Neural cell (in vitro differentiated cells): ENCODE results near the gene SALL4. TPM values are rescaled to one million over a fixed set of nuclear protein-coding genes. Genes with fewer than 3 reads are reported as not detected.

ENCODE experiments used
- H2AFZ ChIP-seq: fragments of 200-600, 300-800 bp; sonication (generic), shearing (Covaris generic); 2 replicates; pipeline ENCODE4 v1.6.0; 2014; ENCODE audit warnings: low read depth, mild to moderate bottlenecking, antibody characterized with exemption, low read length, moderate library complexity
- H3F3A ChIP-seq: fragments of 200-600 bp; shearing (Covaris generic); 2 replicates; pipeline ENCODE4 v1.6.1; 2016; ENCODE audit warnings: mild to moderate bottlenecking, moderate library complexity, mixed read lengths, antibody characterized with exemption, low read length; ENCODE audit not compliant: insufficient read depth, poor library complexity, severe bottlenecking
- H3K27ac ChIP-seq: fragments of 200-600, 300-800 bp; sonication (generic), shearing (Covaris generic); 2 replicates; pipeline ENCODE4 v1.5.1; 2014; ENCODE audit warnings: mild to moderate bottlenecking, low read length, moderate library complexity
- H3K27me3 ChIP-seq: fragments of 300-800, 200-600 bp; sonication (generic), shearing (Covaris generic); 2 replicates; pipeline ENCODE4 v1.6.0; 2014; ENCODE audit warnings: mild to moderate bottlenecking, low read depth, low read length, moderate library complexity; ENCODE audit not compliant: insufficient read depth
- H3K36me3 ChIP-seq: fragments of 300-800, 200-600 bp; sonication (generic), shearing (Covaris generic); 2 replicates; pipeline ENCODE4 v1.5.1; 2014; ENCODE audit warnings: mild to moderate bottlenecking, antibody characterized with exemption, low read length, moderate library complexity; ENCODE audit not compliant: insufficient read depth
- H3K4me2 ChIP-seq: fragments of 300-800, 200-600 bp; sonication (generic), shearing (Covaris generic); 2 replicates; pipeline ENCODE4 v1.6.0; 2014; ENCODE audit warnings: mild to moderate bottlenecking, low read length
- H3K4me3 ChIP-seq: fragments of 300-800, 200-600 bp; sonication (generic), shearing (Covaris generic); 2 replicates; pipeline ENCODE4 v1.5.1; 2014; ENCODE audit warnings: mild to moderate bottlenecking, low read length, moderate library complexity
- H3K79me2 ChIP-seq: fragments of 200-600 bp; shearing (Covaris generic); replicated peaks from 2 replicates; pipeline ENCODE4 v1.6.0; 2014; ENCODE audit warnings: mild to moderate bottlenecking, low read length, moderate library complexity; ENCODE audit not compliant: insufficient read depth
- H3K9ac ChIP-seq: fragments of 300-800, 200-600 bp; sonication (generic), shearing (Covaris generic); 2 replicates; pipeline ENCODE4 v1.6.1; 2016; ENCODE audit warnings: mild to moderate bottlenecking, low read length, mixed read lengths
- H3K9me2 ChIP-seq: fragments of 200-600 bp; shearing (Covaris generic); 2 replicates; pipeline ENCODE4 v1.6.1; 2016; ENCODE audit warnings: mild to moderate bottlenecking, low read length, mixed read lengths; ENCODE audit not compliant: insufficient read depth
- H3K9me3 ChIP-seq: fragments of 200-600, 300-800 bp; sonication (generic), shearing (Covaris generic); 2 replicates; pipeline ENCODE4 v1.6.1; 2016; ENCODE audit warnings: mild to moderate bottlenecking, mixed run types, low read length, moderate library complexity, mixed read lengths
- H4K20me1 ChIP-seq: fragments of 200-600 bp; shearing (Covaris generic); 2 replicates; pipeline ENCODE4 v1.6.1; 2016; ENCODE audit warnings: mild to moderate bottlenecking, mixed run types; ENCODE audit not compliant: insufficient read depth
- EP300 ChIP-seq: fragments of 450-650 bp; conservative IDR thresholded peaks from 2 replicates; pipeline ENCODE4 v1.6.1; 2014; ENCODE audit warnings: antibody characterized with exemption, mild to moderate bottlenecking, moderate library complexity; ENCODE audit not compliant: poor library complexity, severe bottlenecking
- EZH2 ChIP-seq: fragments of 200-600, 300-800 bp; shearing (Covaris generic), sonication (generic); IDR thresholded peaks from 2 replicates; pipeline ENCODE4 v1.6.1; 2014; ENCODE audit warnings: antibody characterized with exemption, low read length, borderline replicate concordance, mild to moderate bottlenecking; ENCODE audit not compliant: insufficient read depth, poor library complexity, severe bottlenecking
- MXI1 ChIP-seq: fragments of 450-650 bp; conservative IDR thresholded peaks from 2 replicates; pipeline ENCODE4 v1.6.1; 2014; ENCODE audit warnings: antibody characterized with exemption, mild to moderate bottlenecking; ENCODE audit not compliant: poor library complexity, severe bottlenecking
- POLR2AphosphoS5 ChIP-seq: IDR thresholded peaks from 2 replicates; pipeline ENCODE4 v1.6.1; 2012
- RAD21 ChIP-seq: fragments of 450-650 bp; conservative IDR thresholded peaks from 2 replicates; pipeline ENCODE4 v1.6.1; 2014; ENCODE audit warnings: antibody characterized with exemption, mild to moderate bottlenecking, moderate library complexity
- SMC3 ChIP-seq: fragments of 450-650 bp; conservative IDR thresholded peaks from 2 replicates; pipeline ENCODE4 v1.6.1; 2014; ENCODE audit warnings: antibody characterized with exemption, mild to moderate bottlenecking, moderate library complexity; ENCODE audit not compliant: poor library complexity
- TAF1 ChIP-seq: IDR thresholded peaks from 2 replicates; pipeline ENCODE4 v1.6.1; 2012; ENCODE audit warnings: low read depth
- polyA plus RNA-seq: library from polyadenylated mRNA; depleted of rRNA; stranded (reverse); fragments of >200 nt; gene quantifications from 2 replicates; pipeline ENCODE4 v1.2.3, GENCODE V29; 2014
- TF ChIP-seq, protein P1 (sequence below): IDR thresholded peaks from 2 replicates; pipeline ENCODE4 v1.6.1; 2012; ENCODE audit warnings: borderline replicate concordance
- TF ChIP-seq, protein P2 (sequence below): fragments of 450-650 bp; IDR thresholded peaks from 2 replicates; pipeline ENCODE4 v1.5.1; 2014; ENCODE audit warnings: antibody characterized with exemption, mild to moderate bottlenecking, moderate library complexity; ENCODE audit not compliant: poor library complexity, severe bottlenecking

The SALL4 gene
- polyA plus RNA-seq, 1 donor from 2014 or later = 1.4 TPM

DNA sequence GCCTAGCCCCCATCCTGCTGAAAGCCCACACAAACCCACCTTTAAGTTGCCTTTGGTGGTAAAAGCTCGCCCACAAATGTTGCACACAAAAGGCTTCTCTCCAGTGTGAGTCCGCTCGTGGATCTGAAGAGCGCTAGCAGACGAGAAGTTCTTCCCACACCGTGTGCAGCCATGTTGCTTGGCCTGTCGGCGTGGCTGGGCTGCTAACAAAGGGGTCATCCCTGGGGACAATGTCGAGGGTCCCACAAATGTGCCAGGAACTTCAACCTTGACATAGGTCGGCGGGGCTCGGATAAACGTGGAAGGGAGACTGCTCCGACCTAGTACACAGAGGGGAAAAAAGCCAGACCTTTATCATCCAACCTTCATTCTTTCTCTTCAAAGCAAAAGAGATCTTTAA is 13.5 kb downstream of the SALL4 start:
- no peaks in the 10 kb centered on the region for H3K36me3 ChIP-seq
- no peak overlapping the region for H2AFZ ChIP-seq
- H3K79me2 ChIP-seq = peaks cover 16% of the 10 kb centered on the region
- H4K20me1 ChIP-seq = no peaks in the 10 kb centered on the region
- H3F3A ChIP-seq = no peaks in the 10 kb centered on the region
- H3K9me2 ChIP-seq = no peaks in the 10 kb centered on the region
- no peaks in the 10 kb centered on the region for H3K9me3 ChIP-seq
- TF ChIP-seq TAF1 (no peak), EP300 (no peak), MXI1 (no peak), RAD21 (no peak), SMC3 (no peak), EZH2 (no peak), POLR2AphosphoS5 (no peak)
- TF ChIP-seq, protein P1, sequence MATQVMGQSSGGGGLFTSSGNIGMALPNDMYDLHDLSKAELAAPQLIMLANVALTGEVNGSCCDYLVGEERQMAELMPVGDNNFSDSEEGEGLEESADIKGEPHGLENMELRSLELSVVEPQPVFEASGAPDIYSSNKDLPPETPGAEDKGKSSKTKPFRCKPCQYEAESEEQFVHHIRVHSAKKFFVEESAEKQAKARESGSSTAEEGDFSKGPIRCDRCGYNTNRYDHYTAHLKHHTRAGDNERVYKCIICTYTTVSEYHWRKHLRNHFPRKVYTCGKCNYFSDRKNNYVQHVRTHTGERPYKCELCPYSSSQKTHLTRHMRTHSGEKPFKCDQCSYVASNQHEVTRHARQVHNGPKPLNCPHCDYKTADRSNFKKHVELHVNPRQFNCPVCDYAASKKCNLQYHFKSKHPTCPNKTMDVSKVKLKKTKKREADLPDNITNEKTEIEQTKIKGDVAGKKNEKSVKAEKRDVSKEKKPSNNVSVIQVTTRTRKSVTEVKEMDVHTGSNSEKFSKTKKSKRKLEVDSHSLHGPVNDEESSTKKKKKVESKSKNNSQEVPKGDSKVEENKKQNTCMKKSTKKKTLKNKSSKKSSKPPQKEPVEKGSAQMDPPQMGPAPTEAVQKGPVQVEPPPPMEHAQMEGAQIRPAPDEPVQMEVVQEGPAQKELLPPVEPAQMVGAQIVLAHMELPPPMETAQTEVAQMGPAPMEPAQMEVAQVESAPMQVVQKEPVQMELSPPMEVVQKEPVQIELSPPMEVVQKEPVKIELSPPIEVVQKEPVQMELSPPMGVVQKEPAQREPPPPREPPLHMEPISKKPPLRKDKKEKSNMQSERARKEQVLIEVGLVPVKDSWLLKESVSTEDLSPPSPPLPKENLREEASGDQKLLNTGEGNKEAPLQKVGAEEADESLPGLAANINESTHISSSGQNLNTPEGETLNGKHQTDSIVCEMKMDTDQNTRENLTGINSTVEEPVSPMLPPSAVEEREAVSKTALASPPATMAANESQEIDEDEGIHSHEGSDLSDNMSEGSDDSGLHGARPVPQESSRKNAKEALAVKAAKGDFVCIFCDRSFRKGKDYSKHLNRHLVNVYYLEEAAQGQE = no peak
- TF ChIP-seq, protein P2, sequence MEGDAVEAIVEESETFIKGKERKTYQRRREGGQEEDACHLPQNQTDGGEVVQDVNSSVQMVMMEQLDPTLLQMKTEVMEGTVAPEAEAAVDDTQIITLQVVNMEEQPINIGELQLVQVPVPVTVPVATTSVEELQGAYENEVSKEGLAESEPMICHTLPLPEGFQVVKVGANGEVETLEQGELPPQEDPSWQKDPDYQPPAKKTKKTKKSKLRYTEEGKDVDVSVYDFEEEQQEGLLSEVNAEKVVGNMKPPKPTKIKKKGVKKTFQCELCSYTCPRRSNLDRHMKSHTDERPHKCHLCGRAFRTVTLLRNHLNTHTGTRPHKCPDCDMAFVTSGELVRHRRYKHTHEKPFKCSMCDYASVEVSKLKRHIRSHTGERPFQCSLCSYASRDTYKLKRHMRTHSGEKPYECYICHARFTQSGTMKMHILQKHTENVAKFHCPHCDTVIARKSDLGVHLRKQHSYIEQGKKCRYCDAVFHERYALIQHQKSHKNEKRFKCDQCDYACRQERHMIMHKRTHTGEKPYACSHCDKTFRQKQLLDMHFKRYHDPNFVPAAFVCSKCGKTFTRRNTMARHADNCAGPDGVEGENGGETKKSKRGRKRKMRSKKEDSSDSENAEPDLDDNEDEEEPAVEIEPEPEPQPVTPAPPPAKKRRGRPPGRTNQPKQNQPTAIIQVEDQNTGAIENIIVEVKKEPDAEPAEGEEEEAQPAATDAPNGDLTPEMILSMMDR = no peak
- no peak overlapping the region for H3K4me3 ChIP-seq
- no peaks in the 10 kb centered on the region for H3K27me3 ChIP-seq
- no peak overlapping the region for H3K9ac ChIP-seq
- no peak overlapping the region for H3K27ac ChIP-seq
- no peak overlapping the region for H3K4me2 ChIP-seq

DNA sequence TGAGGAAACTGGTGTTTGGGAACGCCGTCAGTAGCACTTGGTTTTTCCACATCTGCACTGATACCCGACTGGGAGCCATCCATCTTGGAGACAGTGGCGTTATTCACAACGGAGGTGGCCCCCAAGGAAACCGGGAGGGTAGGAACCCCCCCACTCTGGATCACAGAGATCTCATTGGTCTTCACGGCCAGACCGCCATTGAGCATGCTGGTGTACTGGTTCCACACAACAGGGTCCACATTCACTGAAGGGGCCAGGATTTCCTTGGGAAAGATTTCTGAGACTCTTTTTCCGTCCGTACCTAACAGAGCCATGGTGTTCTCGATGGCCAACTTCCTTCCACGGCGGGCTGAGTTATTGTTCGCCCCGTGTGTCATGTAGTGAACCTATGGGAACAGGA is 18.0 kb downstream of the SALL4 start:
- H3K79me2 ChIP-seq = no peaks in the 10 kb centered on the region

More for the DNA sequence above, 18.0 kb downstream of the SALL4 start:
- Histone ChIP-seq H3K36me3 (no peaks in the 10 kb centered on the region), H3K4me2 (no peak overlapping the region), H4K20me1 (no peaks in the 10 kb centered on the region), H3K27ac (no peak overlapping the region), H3K9ac (no peak overlapping the region), H3K27me3 (no peaks in the 10 kb centered on the region), H3K4me3 (no peak overlapping the region), H3F3A (no peaks in the 10 kb centered on the region), H2AFZ (no peak overlapping the region), H3K9me2 (no peaks in the 10 kb centered on the region), H3K9me3 (no peaks in the 10 kb centered on the region)
- TF ChIP-seq, protein P1 = no peak
- TF ChIP-seq, protein P2 = no peak
- TF ChIP-seq TAF1 = no peak
- TF ChIP-seq EZH2 = no peak
- TF ChIP-seq EP300 = no peak
- no peak for TF ChIP-seq RAD21
- no peak for TF ChIP-seq POLR2AphosphoS5
- TF ChIP-seq SMC3 = no peak
- no peak for TF ChIP-seq MXI1
